Esophagus squamous epithelium (tissue), 4 donors: ENCODE results near the gene SBNO2.
A peak's percentile ranks its signal among the peaks of the same experiment; 100 is the strongest.

Experiments
- CTCF ChIP-seq, 6 experiments: fragments of 450-650 bp in 4 of 6; fragments of 200-600 bp in 2 of 6; sonication (generic) in 2 of 6; IDR thresholded peaks; one replicate each; pipeline ENCODE4 v1.5.1; 2016 to 2019; ENCODE audit warnings: antibody characterized with exemption in 6 of 6, mild to moderate bottlenecking in 4 of 6, moderate library complexity in 4 of 6
- POLR2A ChIP-seq, 4 donors: fragments of 450-650 bp; IDR thresholded peaks; one replicate each; pipeline ENCODE4 v1.6.1; 2017; ENCODE audit warnings: antibody characterized with exemption in 4 of 4, mild to moderate bottlenecking in 4 of 4, moderate library complexity in 3 of 4

GRCh38 chr19:1220976-1221903, 47.2 kb upstream of the SBNO2 start:
- TF ChIP-seq CTCF (IDR thresholded peaks at IDR 0.05) (peak in 4 of 6 experiments; percentile 37 to 59 (median 53)), POLR2A (IDR thresholded peaks at IDR 0.05) (no peak)
